HG03135 (cell line): ENCODE results near the gene ATG5.

Experiments
- ATAC-seq: cut with Tn5 transposase; IDR thresholded peaks from one replicate; pipeline ENCODE4 v1.9.1; 2021; ENCODE audit warnings: mild to moderate bottlenecking, moderate library complexity; ENCODE audit not compliant: unreplicated experiment

The ATG5 gene

DNA sequence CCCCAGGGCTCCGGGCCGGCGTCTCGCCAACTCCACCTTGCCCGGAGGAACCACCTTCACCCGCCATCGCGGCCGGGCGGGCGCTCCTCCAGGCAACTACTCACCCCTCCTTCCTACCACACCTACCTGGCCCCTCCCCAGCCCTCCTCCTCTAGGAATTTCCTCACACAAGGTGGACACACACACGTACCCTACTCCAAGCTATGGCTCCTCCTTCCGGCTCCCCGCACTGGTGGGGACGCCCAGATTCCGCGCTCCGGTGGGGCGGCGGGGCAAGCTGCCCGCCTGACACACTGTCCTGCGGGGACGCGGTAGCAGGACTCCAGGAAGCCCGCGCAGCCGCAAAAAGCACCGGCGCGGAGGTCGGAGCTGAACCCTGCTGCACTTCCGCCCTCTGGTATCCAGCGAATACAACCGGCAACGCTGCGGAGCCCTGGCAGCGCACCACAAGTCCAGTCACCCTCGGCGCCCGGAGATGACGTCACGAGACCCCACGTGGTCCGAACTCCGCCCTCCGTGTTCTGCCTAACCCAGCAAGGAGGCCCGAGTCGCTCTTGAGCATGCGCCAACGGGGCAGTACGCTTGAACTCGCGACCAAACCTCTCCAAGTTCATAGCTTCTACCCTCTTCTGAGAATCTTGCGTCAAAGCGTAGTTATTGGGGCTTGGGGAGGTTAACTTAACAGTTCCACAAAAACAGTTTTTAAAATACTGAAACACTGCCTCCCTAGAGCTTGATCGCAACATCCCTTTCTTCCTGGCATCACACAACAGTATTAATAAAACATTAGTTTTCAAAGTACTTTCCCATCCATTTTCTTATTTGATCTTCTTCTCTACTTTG, at the start of gene ATG5:
Gene ATG5 (minus strand): TSS at position 425 of the 843 bp plus-strand sequence. CDS start 9,552 bp downstream, outside the sequence.
- peak; percentile 92 for ATAC-seq

DNA sequence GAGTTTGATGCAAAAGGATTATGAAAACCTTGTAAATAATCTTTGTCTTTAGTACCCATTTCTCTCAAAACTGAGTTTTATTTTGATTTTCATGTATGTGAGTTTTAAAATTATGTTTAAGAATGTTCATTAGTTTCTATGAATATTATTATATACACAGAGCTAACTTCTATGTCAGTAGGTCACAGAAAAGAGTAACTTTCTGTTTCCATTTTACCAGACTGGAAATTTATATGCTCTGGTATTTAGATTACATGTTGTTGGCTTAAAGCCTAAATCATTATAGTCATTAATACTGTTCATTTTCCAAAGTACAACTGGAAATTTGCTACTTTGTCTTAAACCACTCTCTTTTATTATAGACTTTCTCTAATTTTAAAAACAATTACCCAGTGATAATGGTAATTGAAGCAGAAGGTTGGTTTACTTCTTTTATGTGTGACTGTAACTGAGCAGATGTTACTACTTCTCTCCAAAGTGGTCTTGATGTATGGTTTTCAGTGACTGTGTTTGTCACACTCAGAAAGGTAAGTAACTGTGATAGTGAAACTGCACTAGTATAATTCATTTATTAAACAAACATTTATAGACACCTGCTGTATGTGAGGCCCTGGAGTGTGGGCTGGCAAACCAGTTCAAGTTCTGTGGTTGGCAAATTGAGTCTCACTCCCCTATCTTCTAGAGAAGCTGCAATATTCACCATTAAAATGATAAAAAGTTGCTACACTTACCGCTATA, 48.1 kb upstream of the ATG5 start:
- no peak for ATAC-seq

DNA sequence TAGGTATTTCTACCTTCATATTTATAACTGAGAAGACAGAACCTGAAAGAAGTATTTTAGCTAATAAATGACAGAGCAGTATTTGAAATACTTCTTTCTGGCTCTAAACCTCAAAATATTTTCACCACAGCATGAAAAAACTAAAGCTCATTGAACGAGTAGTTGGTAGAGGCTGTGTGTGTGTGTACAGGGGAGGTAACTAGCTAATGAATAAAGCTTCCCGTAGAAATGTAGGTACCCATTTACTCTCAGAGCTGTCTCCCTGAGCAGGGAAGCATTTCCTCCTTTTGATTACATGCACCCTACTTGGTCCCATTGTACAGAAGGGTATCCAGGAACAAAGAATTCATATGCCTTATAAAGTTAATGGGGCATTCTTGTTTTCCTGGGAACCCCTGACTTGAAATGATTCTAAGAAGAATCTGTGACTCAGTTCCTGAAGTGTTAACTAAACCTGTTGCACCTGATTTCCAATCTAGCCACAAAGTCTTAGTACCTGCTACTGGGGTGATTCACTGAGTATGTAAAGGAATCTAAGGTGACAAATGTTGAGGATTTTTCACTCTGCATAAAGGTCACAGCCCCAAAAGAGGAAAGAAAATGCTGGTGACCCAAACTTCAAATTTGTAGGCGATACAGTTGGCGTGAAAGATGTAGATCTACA, 47.4 kb upstream of the ATG5 start:
- no peak for ATAC-seq

DNA sequence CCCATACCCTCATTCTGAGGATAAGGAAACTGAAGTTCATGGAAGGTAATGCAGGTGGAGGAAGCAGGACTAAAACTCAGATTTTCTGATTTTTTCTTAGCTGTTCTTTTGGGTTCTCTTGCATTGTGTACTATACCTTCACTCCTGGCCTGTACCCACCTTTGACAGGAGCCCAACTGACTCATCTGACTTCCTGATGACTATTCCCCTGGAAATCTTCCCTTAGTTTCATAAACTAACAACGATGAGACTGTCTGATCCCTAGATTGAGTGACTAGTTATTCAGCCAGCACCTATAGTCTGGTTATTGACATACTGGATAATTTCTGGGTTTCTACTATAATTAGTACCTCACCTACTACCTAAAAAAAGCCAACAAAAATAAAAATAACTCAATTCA, 45.1 kb upstream of the ATG5 start:
- no peak for ATAC-seq

DNA sequence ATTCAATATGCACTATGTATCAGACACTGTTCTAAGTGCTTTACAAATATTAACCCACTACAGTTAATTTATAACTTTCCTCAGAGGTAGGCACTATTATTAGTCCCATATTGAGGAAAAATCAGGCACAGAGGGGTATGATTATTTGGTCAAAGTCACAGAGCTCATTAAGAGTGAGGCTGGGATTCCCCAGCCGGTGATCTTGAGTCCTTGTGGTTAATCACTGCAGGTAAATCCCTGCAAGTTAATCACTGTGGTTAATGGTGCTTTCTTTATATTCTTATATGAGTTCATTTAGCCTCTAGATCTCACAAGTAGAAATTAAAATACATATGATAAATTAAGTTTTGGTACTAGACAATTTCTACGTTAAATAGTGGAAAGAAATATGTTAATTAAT, 44.2 kb upstream of the ATG5 start:
- no peak for ATAC-seq

DNA sequence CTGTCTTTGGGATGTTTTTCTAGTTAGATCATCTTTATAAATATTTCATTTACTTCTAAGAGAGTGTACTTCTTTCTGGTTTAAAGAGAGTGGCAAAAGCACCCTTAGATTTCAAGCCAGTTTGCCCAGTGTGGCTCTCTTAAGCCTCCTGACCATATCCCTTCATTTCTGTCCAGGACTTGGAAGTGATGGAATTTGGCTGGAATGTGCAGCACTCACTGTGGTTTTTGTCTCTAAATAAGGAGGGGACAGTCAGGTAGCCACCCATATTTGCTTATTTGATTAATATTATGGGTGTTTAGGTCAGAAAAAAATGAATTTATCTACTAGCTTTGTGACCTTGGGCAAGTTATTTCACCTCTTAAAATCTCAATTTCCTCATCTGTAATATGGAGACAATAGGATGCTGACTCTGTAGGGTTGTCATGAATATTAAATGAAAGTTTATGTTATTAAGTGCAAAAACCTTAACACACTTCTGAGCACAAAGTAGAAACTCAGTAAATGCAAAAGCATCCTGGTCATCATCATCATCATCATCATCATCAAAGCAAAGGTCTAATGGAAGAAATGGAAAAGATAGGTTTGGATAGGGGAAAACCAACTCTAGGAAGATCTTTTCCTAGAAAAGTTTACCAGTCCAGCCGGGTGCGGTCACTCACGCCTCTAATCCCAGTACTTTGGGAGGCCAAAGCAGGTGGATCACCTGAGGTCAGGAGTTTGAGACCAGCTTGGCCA, 38.0 kb upstream of the ATG5 start:
- no peak for ATAC-seq

DNA sequence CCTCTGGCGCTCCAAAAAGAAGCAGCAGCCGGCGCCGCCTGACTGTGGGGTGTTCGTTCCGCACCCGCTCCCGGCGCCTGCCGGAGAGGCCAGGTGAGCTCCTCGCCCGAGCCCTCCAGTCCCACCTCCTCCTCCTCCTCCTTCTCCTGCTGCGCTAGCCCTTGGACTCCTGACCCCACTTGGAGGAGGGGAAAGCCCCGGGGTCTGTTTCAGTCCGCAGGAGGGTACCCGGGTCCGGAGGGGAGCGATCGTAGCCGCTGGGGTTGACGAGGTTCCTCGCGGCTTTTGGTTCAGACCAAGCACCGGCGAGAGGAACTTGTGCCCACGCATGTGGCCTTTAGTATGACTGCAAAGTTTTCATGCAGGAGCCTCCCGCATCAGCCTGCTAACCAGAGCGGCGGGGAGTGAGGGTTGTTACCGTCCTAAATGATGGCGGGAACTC, 35.5 kb upstream of the ATG5 start:
- ATAC-seq: no peak

DNA sequence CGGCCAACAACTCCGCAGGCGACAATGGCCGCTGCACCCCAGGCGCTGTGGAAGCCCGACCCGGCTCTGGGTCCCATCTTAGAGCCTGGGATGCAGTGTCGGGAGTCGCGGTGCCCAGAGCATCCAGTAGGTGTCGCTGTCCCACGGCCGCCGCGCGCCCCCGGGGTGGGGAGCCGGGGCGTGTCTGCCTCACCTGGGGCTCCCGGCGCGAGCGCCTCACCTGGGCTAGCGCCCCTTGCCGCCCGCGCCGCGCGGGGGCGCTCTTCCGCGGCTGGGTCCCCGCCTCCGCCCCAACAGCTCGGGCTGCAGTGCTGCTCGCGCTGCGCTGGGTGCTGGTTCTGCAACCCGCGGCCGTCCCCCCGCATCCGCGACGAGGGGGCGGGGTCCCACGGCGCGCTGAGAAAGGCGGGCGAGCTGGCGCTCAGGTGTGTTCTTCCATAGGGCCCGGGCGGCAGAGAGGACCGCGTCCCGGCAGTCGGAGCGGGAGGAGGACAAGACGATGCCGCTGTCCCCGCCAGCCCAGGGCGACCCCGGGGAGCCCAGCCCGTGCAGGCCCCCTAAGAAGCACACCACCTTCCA, 34.9 kb upstream of the ATG5 start, which contains the start of gene CRYBG1:
Gene CRYBG1 (plus strand): TSS at position 308 of the 579 bp plus-strand sequence. CDS start 192 bp downstream, at position 500.
- ATAC-seq: no peak

DNA sequence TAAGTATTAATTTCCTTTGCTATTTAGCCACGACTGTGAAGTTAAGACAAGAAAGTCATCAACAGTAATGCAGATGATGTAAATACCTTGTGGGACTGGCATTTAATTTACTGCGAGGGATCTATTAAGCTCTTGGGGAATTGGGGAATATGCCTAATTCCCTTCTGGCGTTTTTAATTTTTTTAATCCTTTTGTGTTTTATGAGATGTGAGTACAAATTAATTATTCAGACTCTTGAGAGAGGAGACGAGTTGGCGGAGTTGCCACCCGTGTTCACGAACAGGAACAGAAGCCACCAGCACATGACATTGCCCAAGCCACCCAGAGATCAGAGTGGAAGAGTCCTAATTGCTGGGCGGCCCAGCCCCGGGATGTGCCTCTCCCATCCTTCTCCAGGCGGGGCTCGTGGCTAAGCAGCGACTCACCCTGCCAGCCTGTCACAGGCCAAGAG, 34.4 kb upstream of the ATG5 start:
- no peak for ATAC-seq

DNA sequence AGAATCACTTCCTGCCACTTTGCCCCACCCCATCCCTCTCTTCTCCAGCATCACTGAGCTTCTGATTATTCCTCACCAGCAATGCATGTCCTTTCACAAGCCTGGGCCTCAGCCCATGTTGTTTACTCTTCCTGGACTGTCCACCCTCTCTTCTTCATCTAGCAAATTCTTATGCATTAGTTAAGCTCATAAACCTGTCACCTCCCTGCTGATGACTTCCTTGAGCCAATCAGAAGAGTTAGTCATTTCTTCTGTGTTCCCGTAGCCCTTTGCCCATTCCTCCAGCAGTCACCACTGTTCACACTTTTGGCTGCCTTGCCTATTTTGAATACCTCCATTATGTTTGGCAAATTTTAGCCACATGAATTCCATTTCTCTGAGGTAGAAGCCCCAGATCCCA, 30.8 kb upstream of the ATG5 start:
- no peak for ATAC-seq

DNA sequence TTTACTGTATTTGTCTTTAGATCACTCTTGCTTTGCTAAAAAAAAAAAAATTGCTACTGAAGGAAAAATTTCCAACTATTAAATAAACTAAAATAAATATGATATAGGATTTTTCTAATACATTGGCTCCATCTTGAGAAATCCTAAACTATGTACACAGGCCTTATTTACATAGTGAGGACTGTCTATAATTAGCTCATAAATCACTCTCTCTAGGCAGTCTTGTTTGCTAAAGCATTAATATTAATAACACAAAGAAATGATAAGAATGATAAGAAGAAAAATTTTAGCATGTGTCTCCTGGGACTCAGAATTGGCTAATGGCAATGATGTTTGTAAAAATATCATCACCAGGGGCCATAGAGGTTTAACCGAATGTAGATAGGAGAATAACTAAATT, 21.7 kb upstream of the ATG5 start:
- ATAC-seq: no peak

DNA sequence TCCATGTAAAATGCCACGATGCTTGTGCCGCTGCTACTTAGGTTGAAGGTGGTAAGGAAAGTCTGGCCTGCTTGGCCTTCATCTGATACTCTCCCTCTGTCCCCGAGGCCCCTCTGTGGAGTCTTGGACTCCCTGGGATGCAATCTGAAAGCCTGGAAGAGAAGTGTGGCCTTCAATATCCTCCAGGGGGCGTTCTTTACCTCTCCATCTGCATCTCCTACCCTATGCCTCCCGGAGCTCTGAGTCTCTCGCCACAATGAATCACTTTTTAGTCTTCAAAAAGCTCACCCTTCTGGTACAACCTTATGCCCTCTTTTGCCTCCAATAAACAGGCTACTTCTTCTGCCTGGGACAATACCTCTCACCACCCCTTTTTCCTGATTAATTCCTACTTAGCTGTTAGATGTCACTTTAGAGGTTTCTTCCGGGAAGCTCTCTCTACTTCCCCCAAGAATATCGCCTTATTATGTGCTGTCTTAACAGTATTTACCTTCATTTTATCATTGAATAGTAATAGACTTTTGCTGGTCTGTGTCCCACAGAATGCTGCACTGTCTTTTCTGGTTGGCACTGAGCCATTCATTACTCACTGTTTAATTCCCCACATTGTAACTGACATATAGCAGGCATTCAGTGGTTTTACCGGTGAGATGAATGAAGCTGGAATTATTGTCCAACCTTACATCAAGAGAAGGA, 13.9 kb upstream of the ATG5 start:
- ATAC-seq: peak; percentile 71

DNA sequence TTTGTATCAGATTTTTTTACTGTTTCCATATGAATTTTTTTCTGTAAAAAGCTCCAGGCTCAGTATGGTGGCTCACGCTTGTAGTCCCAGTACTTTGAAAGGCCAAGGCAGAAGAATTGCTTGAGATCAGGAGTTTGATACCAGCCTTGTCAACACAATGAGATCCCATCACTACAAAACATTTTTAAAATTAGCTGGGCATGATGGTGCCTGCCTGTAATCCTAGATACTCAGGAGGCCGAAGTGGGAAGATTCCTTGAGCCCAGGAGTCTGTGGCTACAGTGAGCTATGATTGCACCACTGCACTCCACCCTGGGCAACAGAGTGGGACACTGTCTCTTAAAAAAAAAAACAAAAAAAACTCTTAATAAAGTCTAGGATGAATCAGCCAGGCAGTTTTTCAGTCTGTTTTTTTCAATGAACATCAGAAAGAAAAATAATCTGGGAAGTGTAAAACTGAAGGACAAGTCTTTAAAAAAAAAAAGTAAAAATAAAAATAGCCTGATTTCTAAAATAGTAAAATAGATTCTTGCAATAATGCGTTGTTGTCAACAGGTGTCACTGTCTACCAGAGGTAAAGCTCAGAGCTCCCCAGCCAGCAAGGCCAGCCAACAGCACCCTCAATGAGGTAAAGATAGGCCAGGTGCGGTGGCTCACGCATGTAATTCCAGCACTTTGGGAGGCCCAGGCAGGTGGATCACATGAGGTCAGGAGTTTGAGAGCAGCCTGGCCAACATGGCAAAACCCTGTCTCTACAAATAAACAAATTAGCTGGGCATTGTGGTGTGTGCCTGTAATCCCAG, 9.3 kb upstream of the ATG5 start:
- peak; percentile 58 for ATAC-seq

DNA sequence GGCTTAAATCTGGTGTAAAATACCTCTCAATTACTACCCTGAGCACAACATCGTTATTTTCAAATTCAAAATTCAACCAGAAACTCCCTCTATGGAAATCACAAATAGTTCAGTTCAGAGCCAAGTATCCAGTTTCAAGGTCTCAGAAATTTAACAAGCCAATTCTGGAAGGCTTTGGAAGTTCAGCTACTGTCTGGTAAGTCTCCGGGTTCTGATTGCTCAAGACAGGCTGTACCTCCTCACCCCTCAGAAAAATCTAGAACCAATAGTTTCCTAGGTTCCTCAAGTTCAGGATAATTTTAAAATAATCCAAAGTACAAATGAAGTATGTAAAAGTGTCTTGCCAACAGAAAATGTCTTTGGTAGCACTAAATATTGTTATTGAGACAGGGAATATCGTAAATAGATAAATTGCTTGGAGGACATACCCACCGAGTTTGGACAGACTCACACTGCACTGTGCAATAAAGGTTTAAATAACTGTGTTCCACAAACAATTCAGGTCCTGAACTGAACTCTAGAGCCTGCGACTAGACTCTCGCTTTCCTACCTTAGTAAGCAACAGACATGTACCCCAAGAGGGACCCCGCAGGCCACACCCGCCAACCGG, 729 bp downstream of the ATG5 start:
- no peak for ATAC-seq

DNA sequence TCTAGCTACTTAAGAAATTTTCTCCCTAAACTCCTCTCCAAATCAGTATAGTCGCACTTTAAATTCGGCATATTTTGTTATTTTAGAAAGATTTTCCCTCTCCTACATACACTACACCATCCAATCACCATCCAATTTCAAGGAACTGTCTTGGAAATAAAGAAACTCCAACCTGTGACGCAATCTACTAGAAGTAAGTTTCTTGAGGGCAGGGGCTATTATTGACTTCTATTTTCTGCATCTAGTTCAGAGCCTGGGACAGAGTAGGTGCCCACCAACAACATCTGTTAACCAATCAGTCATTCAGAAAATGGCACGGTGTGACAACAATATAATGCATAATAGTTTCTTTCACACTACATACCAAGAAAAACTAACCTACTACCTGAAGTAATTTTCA, 3.6 kb downstream of the ATG5 start:
- no peak for ATAC-seq

DNA sequence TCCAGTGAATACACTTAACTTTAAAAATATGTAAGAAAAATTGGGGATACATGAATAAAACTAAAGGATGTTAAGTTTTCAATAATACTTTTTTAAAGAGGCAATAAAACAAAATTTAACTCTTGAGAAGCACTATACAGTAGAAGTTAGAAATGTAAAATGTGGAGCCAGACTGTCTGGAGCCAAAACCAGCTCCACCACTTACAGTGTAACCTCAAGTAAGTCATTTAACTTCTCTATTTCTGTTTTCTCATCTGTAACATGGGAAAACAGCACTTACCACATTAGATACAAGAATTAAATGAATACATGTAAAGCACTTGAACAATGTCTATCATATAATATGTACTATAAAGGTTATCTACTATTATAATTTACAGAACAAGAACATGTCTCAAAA, 6.7 kb downstream of the ATG5 start:
- no peak for ATAC-seq

DNA sequence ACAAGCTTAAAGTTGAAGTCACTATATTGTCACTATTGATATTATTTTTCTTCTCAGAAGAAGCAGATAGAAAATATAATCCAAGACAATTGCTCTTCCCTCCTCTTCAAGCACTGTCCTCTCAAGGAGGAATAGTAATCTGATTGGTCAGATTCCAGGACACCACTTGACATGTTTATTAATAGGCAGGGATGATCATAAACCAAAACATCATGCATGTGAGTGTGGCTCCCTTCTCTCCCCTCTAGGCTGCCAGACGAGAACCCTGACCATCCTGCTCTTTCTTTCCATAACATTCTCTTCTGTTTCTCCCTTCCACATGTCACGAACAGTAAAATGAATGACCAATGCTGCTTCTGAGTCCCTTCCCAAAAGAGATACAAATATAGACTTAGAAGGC, 7.5 kb downstream of the ATG5 start:
- ATAC-seq: no peak

DNA sequence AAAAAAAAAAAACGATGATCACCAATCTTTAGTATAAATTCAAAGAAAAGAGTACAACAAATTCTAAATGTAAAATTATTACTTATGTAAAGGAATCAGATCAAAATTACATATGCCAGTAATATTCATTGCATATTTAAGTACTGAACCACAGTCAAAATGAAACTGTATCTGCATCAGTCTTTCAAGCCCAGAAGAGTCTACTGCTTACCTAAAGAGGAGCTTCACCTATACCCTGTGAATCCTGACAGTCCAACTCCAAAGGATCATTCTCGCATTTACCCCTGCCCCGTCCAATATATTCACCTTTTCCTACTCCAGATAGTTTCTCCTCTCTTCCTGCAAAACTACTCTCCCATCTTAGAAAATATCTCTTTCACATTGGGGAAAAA, 9.2 kb downstream of the ATG5 start:
- ATAC-seq: no peak
